Choroid plexus epithelial cell (primary cell): ENCODE results near the gene XXYLT1.
A peak's percentile ranks its signal among the peaks of the same experiment; 100 is the strongest.

Experiments
- DNase-seq: peaks from one replicate; pipeline ENCODE4 v3.0.0-alpha.2; 2010; ENCODE audit warnings: low read depth
- H3K4me3 ChIP-seq: 2 replicates; pipeline ENCODE4 v1.5.1; 2011; ENCODE audit warnings: low read depth, mild to moderate bottlenecking, control low read depth, low read length, moderate library complexity
- CTCF ChIP-seq: conservative IDR thresholded peaks from 2 replicates; pipeline ENCODE4 v1.5.1; 2011; ENCODE audit warnings: low read depth, mild to moderate bottlenecking, control low read depth, inconsistent platforms, low read length, moderate library complexity

Gene XXYLT1

GRCh38 chr3:195266428-195266827 is 4.5 kb downstream of the XXYLT1 start:
- DNase-seq: no peak
- H3K4me3 ChIP-seq: no peak overlapping the region
- TF ChIP-seq CTCF: no peak

GRCh38 chr3:195265363-195265976 is 5.5 kb downstream of the XXYLT1 start:
- no peak overlapping the region for H3K4me3 ChIP-seq
- TF ChIP-seq CTCF: peak; percentile 10
- DNase-seq: no peak

GRCh38 chr3:195263925-195264600 is 6.9 kb downstream of the XXYLT1 start:
- no peak for DNase-seq
- no peak overlapping the region for H3K4me3 ChIP-seq
- TF ChIP-seq CTCF: no peak

- no peak for DNase-seq
- H3K4me3 ChIP-seq: no peak overlapping the region
Observed at GRCh38 chr3:195263193-195263924, 7.6 kb downstream of the XXYLT1 start.

GRCh38 chr3:195261925-195262324 is 9.0 kb downstream of the XXYLT1 start:
- H3K4me3 ChIP-seq: no peak overlapping the region
- DNase-seq: no peak
- TF ChIP-seq CTCF: no peak

More at GRCh38 chr3:195263193-195263924, 7.6 kb downstream of the XXYLT1 start:
- TF ChIP-seq CTCF: no peak

DNA sequence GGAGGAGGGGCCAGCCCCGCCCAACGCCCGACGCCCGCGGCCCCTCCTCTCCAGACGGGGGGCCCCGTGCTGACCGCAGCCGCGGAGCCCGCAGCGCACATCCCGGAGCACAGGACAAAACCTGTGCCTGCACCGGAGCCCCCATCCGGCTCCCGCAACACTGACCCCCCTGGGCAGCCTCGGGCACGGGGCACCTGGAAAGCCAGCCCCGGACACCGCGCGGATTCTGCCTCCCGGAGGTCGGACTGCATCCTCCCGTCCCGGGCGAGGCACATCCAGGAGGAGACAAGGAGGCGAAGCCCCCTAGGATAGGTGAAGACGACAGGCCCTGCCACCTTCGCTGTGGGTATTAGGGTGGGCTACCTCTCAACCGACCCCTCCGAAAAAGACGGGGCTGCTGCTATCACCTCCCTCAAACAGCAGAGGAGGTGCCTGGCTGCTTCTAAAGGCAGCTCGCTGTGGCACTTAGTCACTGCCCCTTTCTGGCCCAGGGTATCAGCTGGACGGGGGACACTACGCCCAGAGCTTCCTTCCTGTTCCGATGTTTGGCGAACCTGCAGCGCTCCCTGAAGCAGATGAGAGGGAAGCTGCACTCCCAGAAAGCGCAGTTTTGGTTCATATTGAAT is 10.6 kb downstream of the XXYLT1 start:
- DNase-seq: no peak
- peak; percentile 3 for TF ChIP-seq CTCF
- H3K4me3 ChIP-seq: peak overlapping the region; percentile 71
